ENCODE data around the gene ADGRE3.

Gene ADGRE3

GRCh38 chr19:14570864-14571527 lies 103.6 kb downstream of the ADGRE3 start:
- TF ChIP-seq CTCF (IDR thresholded peaks at IDR 0.05), result no peak
- DNase-seq (ENCODE audit: low spot score), result no peak
- H3K4me3 ChIP-seq, result peak overlapping the region; percentile 82
- H3K27ac ChIP-seq, result no peak overlapping the region
